GM18909 (cell line): Measurements from ENCODE around the gene RAB11A.
A peak's percentile ranks its signal among the peaks of the same experiment; 100 is the strongest.

Experiments used
- ATAC-seq: cut with Tn5 transposase; IDR thresholded peaks from one replicate; pipeline ENCODE4 v1.9.1; 2021; ENCODE audit warnings: mild to moderate bottlenecking; ENCODE audit not compliant: unreplicated experiment, poor library complexity

The RAB11A gene

DNA sequence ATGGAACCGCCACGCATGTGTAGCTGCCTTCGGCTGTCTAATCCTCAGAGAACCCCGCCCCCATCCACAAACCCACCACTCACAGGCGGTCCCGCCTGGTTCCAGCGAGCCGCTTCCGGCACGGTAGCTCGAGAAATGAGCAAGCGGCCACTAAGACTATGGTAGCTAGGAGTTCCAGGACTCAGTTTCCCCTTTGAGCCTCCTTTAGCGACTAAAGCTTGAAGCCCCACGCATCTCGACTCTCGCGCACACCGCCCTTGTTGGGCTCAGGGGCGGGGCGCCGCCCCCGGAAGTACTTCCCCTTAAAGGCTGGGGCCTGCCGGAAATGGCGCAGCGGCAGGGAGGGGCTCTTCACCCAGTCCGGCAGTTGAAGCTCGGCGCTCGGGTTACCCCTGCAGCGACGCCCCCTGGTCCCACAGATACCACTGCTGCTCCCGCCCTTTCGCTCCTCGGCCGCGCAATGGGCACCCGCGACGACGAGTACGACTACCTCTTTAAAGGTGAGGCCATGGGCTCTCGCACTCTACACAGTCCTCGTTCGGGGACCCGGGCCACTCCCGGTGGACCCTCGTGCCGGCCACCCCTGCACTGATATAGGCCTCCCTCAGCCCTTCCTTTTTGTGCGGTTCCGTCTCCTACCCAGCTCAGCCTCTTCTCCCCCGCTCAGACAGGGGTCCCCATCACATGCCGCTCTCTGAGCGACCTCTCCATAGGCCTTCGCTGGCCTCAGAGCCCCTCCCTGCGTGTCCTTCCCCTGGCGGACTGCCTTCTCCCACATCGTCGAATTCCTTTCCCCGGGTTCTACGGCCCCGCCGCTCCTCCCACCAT, at the start of gene RAB11A:
Gene RAB11A, plus strand, starts transcription at position 366 of the 828 bp plus-strand sequence. Its CDS starts 95 bp downstream, at position 461.
- ATAC-seq = peak; percentile 87

DNA sequence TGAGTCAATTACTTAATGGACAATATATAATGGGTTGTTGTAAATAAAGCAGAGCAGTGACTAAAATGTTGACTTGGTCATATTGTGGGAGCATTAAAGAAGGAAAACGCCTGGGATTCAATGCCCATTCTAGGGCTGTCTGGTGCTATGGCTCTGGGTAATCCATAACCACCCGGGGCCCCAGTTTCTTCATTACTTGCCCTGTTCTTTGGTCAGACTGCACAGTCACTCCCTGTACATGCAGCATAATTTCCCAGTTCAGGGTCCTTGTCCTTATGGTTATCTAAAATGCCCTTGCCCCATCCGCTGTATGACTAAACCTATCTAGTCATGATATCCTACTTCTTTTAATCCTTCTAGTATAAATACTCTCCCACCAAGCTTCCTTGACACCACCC, 49.7 kb upstream of the RAB11A start:
- ATAC-seq = no peak

GRCh38 chr15:65821070-65821469, 48.2 kb upstream of the RAB11A start:
- ATAC-seq = no peak

GRCh38 chr15:65822316-65822715, 47.0 kb upstream of the RAB11A start:
- no peak for ATAC-seq

DNA sequence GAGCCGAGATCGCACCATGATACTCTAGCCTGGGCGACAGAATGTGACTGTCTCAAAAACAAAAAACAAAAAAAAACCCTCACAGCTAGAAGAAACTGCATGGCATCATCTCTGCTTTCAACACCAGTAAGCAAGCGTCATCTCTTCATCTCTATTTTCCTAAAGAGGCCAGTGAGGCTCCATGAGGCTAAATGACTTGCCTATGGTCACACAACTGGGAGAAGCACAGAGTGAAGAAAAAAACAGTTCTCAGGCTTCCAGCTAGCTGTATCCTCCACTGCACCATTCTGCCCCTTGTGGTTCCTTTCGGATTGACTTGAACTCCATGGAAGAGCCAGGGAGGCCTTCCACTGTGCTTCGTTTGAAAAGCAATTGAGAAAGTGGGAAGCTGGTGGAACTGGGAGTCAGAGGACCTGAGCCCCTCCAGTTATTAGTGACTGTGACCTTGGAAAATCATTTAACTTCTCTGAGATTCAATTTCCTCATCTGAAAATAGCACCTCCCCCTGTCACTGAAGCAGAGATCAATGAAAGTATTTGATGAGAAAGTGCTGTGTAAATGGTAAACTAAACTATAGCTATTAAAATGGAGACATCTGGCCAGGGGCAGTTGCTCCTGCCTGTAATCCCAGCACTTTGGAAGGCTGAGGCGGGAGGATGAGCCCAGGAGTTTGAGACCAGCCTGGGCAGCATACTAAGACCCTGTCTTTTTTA, 45.1 kb upstream of the RAB11A start:
- ATAC-seq = no peak

- no peak for ATAC-seq
These were observed 44.2 kb upstream of the RAB11A start for GRCh38 chr15:65824941-65825544.

DNA sequence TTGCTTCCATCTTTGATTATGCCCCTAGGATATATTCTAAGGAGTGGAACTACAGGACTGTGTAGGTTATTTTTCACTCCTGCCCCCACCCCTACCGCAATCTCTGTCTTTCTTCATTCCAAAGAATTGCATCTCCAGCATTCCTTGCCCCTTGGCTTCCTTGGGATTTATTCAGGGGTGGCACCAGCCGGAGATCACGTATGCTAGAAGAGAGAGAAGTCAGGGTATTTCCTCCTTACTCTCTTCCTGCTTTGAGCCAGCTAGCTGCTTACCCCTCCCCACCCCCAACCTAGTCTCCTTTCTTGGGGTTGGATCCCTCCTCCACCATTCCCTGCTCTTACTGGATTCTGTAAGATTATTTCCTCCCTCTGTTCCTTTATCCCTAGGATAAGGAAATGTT, 42.2 kb upstream of the RAB11A start:
- no peak for ATAC-seq

DNA sequence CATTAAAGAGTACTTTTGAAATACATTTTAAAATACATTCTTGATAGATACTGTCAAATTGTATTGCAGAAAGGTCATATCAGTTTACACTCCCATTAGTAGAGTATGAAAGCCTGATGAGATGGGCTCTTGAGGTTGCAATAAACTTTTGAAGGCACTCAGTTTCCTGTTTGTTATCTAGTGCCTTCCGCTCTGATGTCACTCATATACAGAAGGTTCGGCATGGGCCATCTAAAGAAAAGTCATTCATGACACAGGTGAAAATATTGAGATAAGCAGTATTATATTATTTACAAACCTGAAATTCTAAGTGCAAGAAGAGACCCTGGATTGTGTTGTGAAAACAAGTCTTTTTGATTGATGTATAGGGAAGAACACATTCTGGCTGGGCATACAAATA, 40.7 kb upstream of the RAB11A start:
- ATAC-seq = no peak

DNA sequence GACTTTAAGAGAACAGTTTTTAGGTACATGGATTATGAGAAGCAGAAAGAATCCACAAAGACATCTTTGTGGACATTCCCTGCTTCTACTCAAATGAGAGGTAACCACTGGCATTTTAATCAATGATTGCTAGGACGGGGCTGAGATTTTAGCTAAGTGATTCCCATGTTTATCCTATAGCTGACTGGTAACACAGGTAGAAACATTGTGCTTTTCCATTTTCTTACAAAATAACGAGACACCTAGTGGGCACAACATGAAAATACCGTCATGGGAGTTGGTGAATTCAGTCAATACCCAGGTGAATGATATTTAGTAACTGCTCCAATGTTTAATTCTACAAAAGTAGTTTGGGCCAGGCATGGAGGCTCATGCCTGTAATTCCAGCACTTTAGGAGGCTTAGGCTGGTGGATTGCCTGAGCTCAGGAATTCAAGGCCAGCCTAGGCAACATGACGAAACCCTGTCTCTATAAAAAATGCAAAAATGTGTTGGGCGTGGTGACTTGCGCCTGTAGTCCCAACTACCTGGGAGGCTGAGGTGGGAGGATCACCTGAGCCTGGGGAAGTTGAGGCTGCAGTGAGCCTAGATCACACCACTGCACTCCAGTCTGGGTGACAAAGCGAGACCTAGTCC, 40.0 kb upstream of the RAB11A start:
- ATAC-seq = no peak

- ATAC-seq = no peak
These were observed 36.5 kb upstream of the RAB11A start for GRCh38 chr15:65832549-65833364.

- no peak for ATAC-seq
These were observed 35.6 kb upstream of the RAB11A start for GRCh38 chr15:65833501-65834205.

GRCh38 chr15:65834603-65835282, 34.5 kb upstream of the RAB11A start:
- no peak for ATAC-seq

GRCh38 chr15:65835447-65835846, 33.8 kb upstream of the RAB11A start:
- no peak for ATAC-seq

- ATAC-seq = no peak
These were observed 32.6 kb upstream of the RAB11A start for GRCh38 chr15:65836665-65837064.

- no peak for ATAC-seq
These were observed 31.7 kb upstream of the RAB11A start for GRCh38 chr15:65837301-65838294.

GRCh38 chr15:65839354-65839901, 29.9 kb upstream of the RAB11A start:
- ATAC-seq = no peak

- ATAC-seq = no peak
These were observed 29.3 kb upstream of the RAB11A start for GRCh38 chr15:65839985-65840384.
